HepG2 (cell line): ENCODE measurements around the gene NAGS. TPM values are rescaled to one million over a fixed set of nuclear protein-coding genes. Genes with fewer than 3 reads are reported as not detected.

Source experiments
- ATAC-seq: fragments of 200-7000 bp; cut with Tn5 transposase; 3 replicates; pipeline ENCODE4 v1.9.1; 2020; ENCODE audit warnings: mild to moderate bottlenecking, moderate library complexity
- BruUV-seq: library from RNA; stranded (reverse); fragments of 400-500 nt; replicated peaks from 2 replicates; lab custom pipeline; 2021; lab: Mats Ljungman, UMichigan
- CTCF ChIA-PET: fragments of 300-600 bp; formaldehyde crosslinking; extraction: SDS; loops from one replicate; lab custom pipeline; 2021; ENCODE audit warnings: low total read pairs, inconsistent platforms, low intra/inter-chr PET ratio; lab: Yijun Ruan, JAX
- POLR2A ChIA-PET: fragments of 350-600 bp; sonication (Branson Sonifier 250); formaldehyde crosslinking; loops from one replicate; lab custom pipeline; 2020; ENCODE audit warnings: antibody characterized with exemption, inconsistent platforms; lab: Yijun Ruan, JAX
- DNase-seq: peaks from one replicate; pipeline ENCODE4 v3.0.0-alpha.2; 2015; ENCODE audit warnings: low spot score
- FAIRE-seq: peaks from 3 replicates; lab custom pipeline; 2011; peaks lifted over from hg19 to GRCh38; lab: Jason Lieb, UNC
- H2AFZ ChIP-seq: one replicate; pipeline ENCODE4 v1.6.1; 2011; ENCODE audit warnings: low read length, inconsistent platforms
- H3K27ac ChIP-seq: fragments of 300-600 bp; 3 replicates; pipeline ENCODE4 v1.8.0; 2011; ENCODE audit warnings: mixed run types, mild to moderate bottlenecking, mixed read lengths, low read length, inconsistent platforms; ENCODE audit not compliant: insufficient read depth; ENCODE audit errors: extremely low read length
- H3K27me3 ChIP-seq, 2 experiments: fragments of 200-600 bp in 1 of 2; 2 replicates in 1 of 2; 3 replicates in 1 of 2; pipeline versions ENCODE4 v1.6.0 to v1.8.0; 2011; ENCODE audit warnings: low read length in 2 of 2, mild to moderate bottlenecking in 2 of 2, moderate library complexity in 2 of 2, inconsistent platforms in 1 of 2; ENCODE audit not compliant: insufficient read depth in 2 of 2, control insufficient read depth in 1 of 2
- H3K36me3 ChIP-seq, 2 experiments: fragments of 200-600 bp in 1 of 2; replicated peaks in 1 of 2; 2 replicates in 1 of 2; 3 replicates in 1 of 2; pipeline versions ENCODE4 v1.5.1 to v1.8.0; 2011; ENCODE audit warnings: low read length in 2 of 2, inconsistent platforms in 1 of 2; ENCODE audit not compliant: insufficient read depth in 2 of 2, control insufficient read depth in 1 of 2
- H3K4me1 ChIP-seq: 2 replicates; pipeline ENCODE4 v1.5.1; 2012; ENCODE audit warnings: low read length, inconsistent platforms; ENCODE audit not compliant: insufficient read depth
- H3K4me2 ChIP-seq: 2 replicates; pipeline ENCODE4 v1.6.0; 2011; ENCODE audit warnings: low read depth, low read length, inconsistent platforms
- H3K4me3 ChIP-seq, 3 experiments: fragments of 200-600 bp in 1 of 3; sonication (generic), shearing (Covaris generic) in 1 of 3; replicated peaks in 1 of 3; 2 replicates each; pipeline ENCODE4 v1.5.1; 2011 to 2016; ENCODE audit warnings: low read length in 3 of 3, inconsistent platforms in 2 of 3, low read depth in 2 of 3, mild to moderate bottlenecking in 2 of 3, control low read depth in 1 of 3, mixed read lengths in 1 of 3; ENCODE audit not compliant: insufficient read depth in 1 of 3
- H3K79me2 ChIP-seq: one replicate; pipeline ENCODE4 v1.6.1; 2011; ENCODE audit warnings: low read length, inconsistent platforms; ENCODE audit not compliant: insufficient read depth
- H3K9ac ChIP-seq: 2 replicates; pipeline ENCODE4 v1.6.0; 2011; ENCODE audit warnings: mild to moderate bottlenecking, low read depth, low read length, inconsistent platforms; ENCODE audit not compliant: insufficient read depth
- H3K9me3 ChIP-seq: 2 replicates; pipeline ENCODE4 v1.5.1; 2012; ENCODE audit warnings: mild to moderate bottlenecking, low read length
- H4K20me1 ChIP-seq: 2 replicates; pipeline ENCODE4 v1.6.0; 2011; ENCODE audit warnings: inconsistent platforms, mild to moderate bottlenecking, low read length, moderate library complexity; ENCODE audit not compliant: insufficient read depth
- CBX1 ChIP-seq: IDR thresholded peaks from one replicate; pipeline ENCODE4 v1.6.1; 2016; ENCODE audit warnings: antibody characterized with exemption, low read depth
- KIAA2018 ChIP-seq: sonication (generic); formaldehyde crosslinking; IDR thresholded peaks from 2 replicates; pipeline ENCODE4 v1.5.0; 2020; ENCODE audit warnings: mild to moderate bottlenecking, missing genetic modification reagents, borderline replicate concordance
- MLXIP ChIP-seq: sonication (generic); formaldehyde crosslinking; IDR thresholded peaks from 2 replicates; pipeline ENCODE4 v1.9.0; 2021; ENCODE audit warnings: missing genetic modification reagents, borderline replicate concordance
- NFAT5 ChIP-seq: sonication (generic); formaldehyde crosslinking; IDR thresholded peaks from 2 replicates; pipeline ENCODE4 v1.4.0; 2020; ENCODE audit warnings: missing genetic modification reagents
- PBX3 ChIP-seq: sonication (generic); formaldehyde crosslinking; IDR thresholded peaks from 2 replicates; pipeline ENCODE4 v1.8.1; 2023; ENCODE audit warnings: missing genetic modification reagents, inconsistent platforms, borderline replicate concordance
- ZNF234 ChIP-seq: sonication (generic); formaldehyde crosslinking; conservative IDR thresholded peaks from 2 replicates; pipeline ENCODE4 v1.5.1; 2020; ENCODE audit warnings: mild to moderate bottlenecking, missing genetic modification reagents
- WGBS: methylation state at CpG from one replicate; pipeline ENCODE4 v1.1.6; 2017; ENCODE audit warnings: low lambda C conversion rate; 5-methylcytosine and 5-hydroxymethylcytosine counted together
- in situ Hi-C: cut with HindIII; loops from 2 replicates; pipeline ENCODE4 v1.10.0; 2017; ENCODE audit warnings: low pct_unique_long_range_greater_than_20kb; ENCODE audit not compliant: extremely low pct_ligation_motif_present
- intact Hi-C: fragments of 100-400 bp; cut with micrococcal nuclease; formaldehyde crosslinking; loops from one replicate; pipeline ENCODE4 v1.10.0; 2022; ENCODE audit not compliant: unreplicated experiment
- polyA plus RNA-seq, 8 experiments: library from polyadenylated mRNA; depleted of rRNA in 3 of 8; stranded (reverse) in 7 of 8; unstranded in 1 of 8; fragments of >200 nt; fragmentation: Illumina TruSeq in 4 of 8; extraction: Trizol in 4 of 8; gene quantifications; 2 replicates each; pipeline versions ENCODE4 v1.2.1 to v1.2.3, GENCODE V29; 2011 to 2016; ENCODE audit warnings: low read depth in 4 of 8, missing spikeins in 1 of 8, mixed read lengths in 1 of 8; ENCODE audit not compliant: insufficient read depth in 1 of 8
- total RNA-seq, 5 experiments: library from RNA; depleted of rRNA; stranded (reverse); fragments of >200 nt; fragmentation: Illumina TruSeq; extraction: Trizol; gene quantifications; 2 replicates each; pipeline ENCODE4 v1.2.3, GENCODE V29; 2016; ENCODE audit warnings: low read depth in 1 of 5

The NAGS gene
- total and polyA plus RNA-seq, 2 of the 13 experiments (the other 11 are each of a cell fraction or from before 2014, with no cell fraction given) = 4.3 to 5.1 TPM

- no peaks in the 10 kb centered on the region for H4K20me1 ChIP-seq
- H3K4me3 ChIP-seq = no peak overlapping the region
- no peak overlapping the region for H3K9ac ChIP-seq
- DNase-seq (no peak), ATAC-seq (no peak), FAIRE-seq (no peak)
- in situ Hi-C loops (no loop called here), intact Hi-C loops (no loop called here)
- H2AFZ ChIP-seq = no peak overlapping the region
- H3K4me1 ChIP-seq = peaks cover 35% of the 10 kb centered on the region
- no peak overlapping the region for H3K27ac ChIP-seq
- no peaks in the 10 kb centered on the region for H3K9me3 ChIP-seq
- ChIA-PET CTCF (no interaction called here), POLR2A (no interaction called here)
- no peaks in the 10 kb centered on the region for H3K36me3 ChIP-seq
- peaks cover 9 to 65% of the 10 kb centered on the region in 2 experiments for H3K27me3 ChIP-seq
- 51% methylated on average over 7 of the region's 7 CpGs for WGBS
- H3K4me2 ChIP-seq = no peak overlapping the region
- BruUV-seq = no TSS peak
- H3K79me2 ChIP-seq = no peaks in the 10 kb centered on the region
- TF ChIP-seq CBX1 = no peak
- no peak for TF ChIP-seq MLXIP (CRISPR knock-in tag)
- TF ChIP-seq KIAA2018 (CRISPR knock-in tag) = no peak
- no peak for TF ChIP-seq NFAT5 (CRISPR knock-in tag)
- TF ChIP-seq ZNF234 = no peak
- TF ChIP-seq PBX3 (CRISPR knock-in tag) = no peak
These were observed 25.4 kb upstream of the NAGS start for GRCh38 chr17:43979011-43979410.
